K562 (cell line): ENCODE data around the gene KRTAP10-8.

ENCODE experiments used
- CREB5 ChIP-seq: fragments of 250-450 bp; sonication (Bioruptor Pico); IDR thresholded peaks from 2 replicates; pipeline ENCODE4 v1.5.0; 2020; ENCODE audit warnings: mild to moderate bottlenecking
- ELK1 ChIP-seq: sonication (generic); formaldehyde crosslinking; IDR thresholded peaks from 2 replicates; pipeline ENCODE4 v1.8.1; 2022; ENCODE audit warnings: missing genetic modification reagents
- HOMEZ ChIP-seq: fragments of 250-450 bp; sonication (Bioruptor Pico); IDR thresholded peaks from 2 replicates; pipeline ENCODE4 v1.4.0; 2020; ENCODE audit warnings: mild to moderate bottlenecking, moderate library complexity
- SRSF1 ChIP-seq: fragments of 200-400 bp; formaldehyde crosslinking; IDR thresholded peaks from 2 replicates; pipeline ENCODE4 v1.6.1; 2017; ENCODE audit warnings: mild to moderate bottlenecking, low read depth, low read length, moderate library complexity
- ZNF449 ChIP-seq: fragments of 250-450 bp; sonication (Bioruptor Pico); IDR thresholded peaks from 2 replicates; pipeline ENCODE4 v1.8.0; 2022; ENCODE audit warnings: moderate library complexity, mild to moderate bottlenecking, inconsistent platforms

GRCh38 chr21:44601596-44602462, 10.1 kb upstream of the KRTAP10-8 start:
- TF ChIP-seq SRSF1 = no peak
- no peak for TF ChIP-seq CREB5 (CRISPR knock-in tag)
- TF ChIP-seq ELK1 = no peak
- no peak for TF ChIP-seq ZNF449
- TF ChIP-seq HOMEZ = no peak
